Measurements from ENCODE around the gene CCL16.
"Not testable (repeated sequence)": the region's sequence is repeated elsewhere in the genome, so short reads cannot be mapped to it uniquely, and the experiment has no call there.

CCL16 gene

GRCh38 chr17:35984140-35984539, 2.8 kb upstream of the CCL16 start:
- no peak for DNase-seq

GRCh38 chr17:35982409-35983191, 1.3 kb upstream of the CCL16 start:
- DNase-seq, result no peak

GRCh38 chr17:35981908-35982330, 622 bp upstream of the CCL16 start:
- DNase-seq, result no peak

GRCh38 chr17:35978346-35978745, 3.0 kb downstream of the CCL16 start:
- no peak for DNase-seq

GRCh38 chr17:35977509-35977908, 3.8 kb downstream of the CCL16 start:
- DNase-seq, result no peak

- no peak for DNase-seq
These were observed 7.7 kb downstream of the CCL16 start for GRCh38 chr17:35973333-35974260.

GRCh38 chr17:35972945-35973332, 8.4 kb downstream of the CCL16 start:
- no peak for DNase-seq

GRCh38 chr17:35972535-35972934, 8.8 kb downstream of the CCL16 start:
- no peak for DNase-seq

- no peak for DNase-seq
These were observed 9.2 kb downstream of the CCL16 start for GRCh38 chr17:35972066-35972465.

GRCh38 chr17:35969558-35970380, 11.5 kb downstream of the CCL16 start:
- DNase-seq, result peak; percentile 61

- no peak for DNase-seq
These were observed 12.7 kb downstream of the CCL16 start for GRCh38 chr17:35968520-35969054.

- DNase-seq, result no peak
These were observed 16.0 kb downstream of the CCL16 start for GRCh38 chr17:35965272-35965671.

- no peak for DNase-seq
These were observed 17.6 kb downstream of the CCL16 start for GRCh38 chr17:35963663-35964062.

GRCh38 chr17:35953720-35954119, 27.6 kb downstream of the CCL16 start:
- no peak for DNase-seq

GRCh38 chr17:35949401-35949800, 31.9 kb downstream of the CCL16 start:
- no peak for DNase-seq

- no peak for DNase-seq
These were observed 33.2 kb downstream of the CCL16 start for GRCh38 chr17:35948092-35948491.

- peak; percentile 28 for DNase-seq
These were observed 34.1 kb downstream of the CCL16 start for GRCh38 chr17:35947156-35947585.

- no peak for DNase-seq
These were observed 37.1 kb downstream of the CCL16 start for GRCh38 chr17:35944151-35944550.

GRCh38 chr17:35943537-35943936, 37.8 kb downstream of the CCL16 start, which contains the start of gene LYZL6:
LYZL6 (minus strand) TSS chr17:35943713; CDS start chr17:35939356, 4,357 bp downstream.
- no peak for DNase-seq

- no peak for DNase-seq
These were observed 38.6 kb downstream of the CCL16 start for GRCh38 chr17:35942588-35943186.

- DNase-seq, result not testable (repeated sequence)
These were observed 42.8 kb downstream of the CCL16 start for GRCh38 chr17:35938492-35938891.

- no peak for DNase-seq
These were observed 45.2 kb downstream of the CCL16 start for GRCh38 chr17:35936063-35936462.

Measured in fibroblast of skin of right quadriceps (primary cell).